Left ventricle myocardium inferior (tissue), 1 donor: ENCODE measurements around the gene PBX3. TPM values are rescaled to one million over a fixed set of nuclear protein-coding genes. Genes with fewer than 3 reads are reported as not detected.

Experiments used
- DNase-seq: peaks from one replicate; pipeline ENCODE4 v3.0.0-alpha.2; 2020
- H3K27ac ChIP-seq: fragments of 200-600 bp; replicated peaks from 2 replicates; pipeline ENCODE4 v1.8.0; 2021
- H3K27me3 ChIP-seq: fragments of 200-600 bp; 2 replicates; pipeline ENCODE4 v1.8.0; 2021; ENCODE audit warnings: low read depth
- H3K36me3 ChIP-seq: fragments of 200-600 bp; 2 replicates; pipeline ENCODE4 v1.8.0; 2021
- H3K4me1 ChIP-seq: fragments of 200-600 bp; 2 replicates; pipeline ENCODE4 v1.8.0; 2021
- H3K4me3 ChIP-seq: fragments of 200-600 bp; 2 replicates; pipeline ENCODE4 v1.8.0; 2021; ENCODE audit warnings: mild to moderate bottlenecking, moderate library complexity
- H3K9me3 ChIP-seq: fragments of 200-600 bp; replicated peaks from 2 replicates; pipeline ENCODE4 v1.8.0; 2021
- intact Hi-C: fragments of 100-400 bp; cut with micrococcal nuclease; formaldehyde crosslinking; loops from one replicate; pipeline ENCODE4 v1.11.0; 2022
- total RNA-seq: library from RNA; stranded (reverse); fragmentation: NEBNext Ultra II Directional; extraction: Animal tissue kit (Norgen Biotek cat#: 25700); gene quantifications from one replicate; pipeline ENCODE4 v1.2.1, GENCODE V29; 2021
- TF ChIP-seq, protein P1 (sequence below): fragments of 200-600 bp; IDR thresholded peaks from 2 replicates; pipeline ENCODE4 v1.8.0; 2021; ENCODE audit warnings: antibody characterized with exemption, mild to moderate bottlenecking, borderline replicate concordance
- donor health status: DM: no; HTN: yes; CAD: no; lungs with severe emphysema.

Gene PBX3
- total RNA-seq, 1 donor from 2014 or later = 44.2 TPM

- H3K27me3 ChIP-seq = no peaks in the 10 kb centered on the region
- intact Hi-C loops = no loop called here
- H3K4me1 ChIP-seq = peaks cover 6% of the 10 kb centered on the region
- peaks cover 5% of the 10 kb centered on the region for H3K36me3 ChIP-seq
- no peaks in the 10 kb centered on the region for H3K9me3 ChIP-seq
- TF ChIP-seq, protein P1, sequence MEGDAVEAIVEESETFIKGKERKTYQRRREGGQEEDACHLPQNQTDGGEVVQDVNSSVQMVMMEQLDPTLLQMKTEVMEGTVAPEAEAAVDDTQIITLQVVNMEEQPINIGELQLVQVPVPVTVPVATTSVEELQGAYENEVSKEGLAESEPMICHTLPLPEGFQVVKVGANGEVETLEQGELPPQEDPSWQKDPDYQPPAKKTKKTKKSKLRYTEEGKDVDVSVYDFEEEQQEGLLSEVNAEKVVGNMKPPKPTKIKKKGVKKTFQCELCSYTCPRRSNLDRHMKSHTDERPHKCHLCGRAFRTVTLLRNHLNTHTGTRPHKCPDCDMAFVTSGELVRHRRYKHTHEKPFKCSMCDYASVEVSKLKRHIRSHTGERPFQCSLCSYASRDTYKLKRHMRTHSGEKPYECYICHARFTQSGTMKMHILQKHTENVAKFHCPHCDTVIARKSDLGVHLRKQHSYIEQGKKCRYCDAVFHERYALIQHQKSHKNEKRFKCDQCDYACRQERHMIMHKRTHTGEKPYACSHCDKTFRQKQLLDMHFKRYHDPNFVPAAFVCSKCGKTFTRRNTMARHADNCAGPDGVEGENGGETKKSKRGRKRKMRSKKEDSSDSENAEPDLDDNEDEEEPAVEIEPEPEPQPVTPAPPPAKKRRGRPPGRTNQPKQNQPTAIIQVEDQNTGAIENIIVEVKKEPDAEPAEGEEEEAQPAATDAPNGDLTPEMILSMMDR = no peak
- H3K4me3 ChIP-seq = no peak overlapping the region
- no peak for DNase-seq
- no peak overlapping the region for H3K27ac ChIP-seq
Observed at GRCh38 chr9:125913551-125913950, 166.4 kb downstream of the PBX3 start.

- no peak for DNase-seq
- peaks cover 6% of the 10 kb centered on the region for H3K4me1 ChIP-seq
- H3K4me3 ChIP-seq = no peak overlapping the region
- H3K9me3 ChIP-seq = no peaks in the 10 kb centered on the region
- TF ChIP-seq, protein P1 = no peak
- peaks cover 5% of the 10 kb centered on the region for H3K36me3 ChIP-seq
- H3K27ac ChIP-seq = no peak overlapping the region
- H3K27me3 ChIP-seq = no peaks in the 10 kb centered on the region
- intact Hi-C loops = no loop called here
Observed at GRCh38 chr9:125914411-125914810, 167.2 kb downstream of the PBX3 start.

- Histone ChIP-seq H3K4me3 (no peak overlapping the region), H3K36me3 (peaks cover 5% of the 10 kb centered on the region), H3K4me1 (peaks cover 6% of the 10 kb centered on the region), H3K27ac (no peak overlapping the region), H3K27me3 (no peaks in the 10 kb centered on the region), H3K9me3 (no peaks in the 10 kb centered on the region)
- TF ChIP-seq, protein P1 = no peak
- intact Hi-C loops = no loop called here
- DNase-seq = no peak
Observed at GRCh38 chr9:125915606-125916005, 168.4 kb downstream of the PBX3 start.

GRCh38 chr9:125919565-125919964 lies 172.4 kb downstream of the PBX3 start:
- DNase-seq = no peak

GRCh38 chr9:125920402-125920801 lies 173.2 kb downstream of the PBX3 start:
- intact Hi-C loops = no loop called here
- H3K4me1 ChIP-seq = no peaks in the 10 kb centered on the region
- TF ChIP-seq, protein P1 = no peak
- no peaks in the 10 kb centered on the region for H3K27me3 ChIP-seq
- H3K36me3 ChIP-seq = peaks cover 5% of the 10 kb centered on the region
- no peaks in the 10 kb centered on the region for H3K9me3 ChIP-seq
- no peak overlapping the region for H3K4me3 ChIP-seq
- no peak for DNase-seq
- H3K27ac ChIP-seq = no peak overlapping the region

More at GRCh38 chr9:125919565-125919964, 172.4 kb downstream of the PBX3 start:
- peaks cover 5% of the 10 kb centered on the region for H3K36me3 ChIP-seq
- H3K4me1 ChIP-seq = peaks cover 2% of the 10 kb centered on the region
- no peak overlapping the region for H3K4me3 ChIP-seq
- no peak overlapping the region for H3K27ac ChIP-seq
- TF ChIP-seq, protein P1 = no peak
- no peaks in the 10 kb centered on the region for H3K27me3 ChIP-seq
- no peaks in the 10 kb centered on the region for H3K9me3 ChIP-seq
- intact Hi-C loops = no loop called here

DNA sequence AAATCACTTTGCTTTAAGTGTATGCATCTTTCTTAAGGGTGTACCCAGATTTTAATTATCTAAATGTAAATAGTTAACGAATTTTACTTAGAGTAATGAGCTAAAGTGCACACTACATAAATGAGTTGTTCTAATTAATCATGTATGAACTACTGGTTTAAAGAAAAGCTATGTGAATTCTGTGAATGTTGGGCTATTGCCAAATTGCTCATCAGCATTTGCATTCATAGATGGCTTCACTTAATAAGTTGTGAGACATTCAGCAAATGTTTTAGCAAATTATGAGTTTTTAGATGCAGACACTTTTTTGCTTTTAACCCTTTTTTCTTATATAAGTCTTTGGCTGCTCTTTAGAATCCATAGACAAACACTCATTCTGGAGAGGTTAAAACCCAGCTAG lies 175.7 kb downstream of the PBX3 start:
- Histone ChIP-seq H3K27ac (no peak overlapping the region), H3K36me3 (peaks cover 3% of the 10 kb centered on the region), H3K4me3 (no peak overlapping the region), H3K4me1 (no peaks in the 10 kb centered on the region), H3K27me3 (no peaks in the 10 kb centered on the region), H3K9me3 (no peaks in the 10 kb centered on the region)
- TF ChIP-seq, protein P1 = no peak
- intact Hi-C loops = no loop called here
- no peak for DNase-seq
